Measurements from ENCODE around the gene RPL11.
"Not testable (repeated sequence)": the region's sequence is repeated elsewhere in the genome, so short reads cannot be mapped to it uniquely, and the experiment has no call there.

RPL11 gene

DNA sequence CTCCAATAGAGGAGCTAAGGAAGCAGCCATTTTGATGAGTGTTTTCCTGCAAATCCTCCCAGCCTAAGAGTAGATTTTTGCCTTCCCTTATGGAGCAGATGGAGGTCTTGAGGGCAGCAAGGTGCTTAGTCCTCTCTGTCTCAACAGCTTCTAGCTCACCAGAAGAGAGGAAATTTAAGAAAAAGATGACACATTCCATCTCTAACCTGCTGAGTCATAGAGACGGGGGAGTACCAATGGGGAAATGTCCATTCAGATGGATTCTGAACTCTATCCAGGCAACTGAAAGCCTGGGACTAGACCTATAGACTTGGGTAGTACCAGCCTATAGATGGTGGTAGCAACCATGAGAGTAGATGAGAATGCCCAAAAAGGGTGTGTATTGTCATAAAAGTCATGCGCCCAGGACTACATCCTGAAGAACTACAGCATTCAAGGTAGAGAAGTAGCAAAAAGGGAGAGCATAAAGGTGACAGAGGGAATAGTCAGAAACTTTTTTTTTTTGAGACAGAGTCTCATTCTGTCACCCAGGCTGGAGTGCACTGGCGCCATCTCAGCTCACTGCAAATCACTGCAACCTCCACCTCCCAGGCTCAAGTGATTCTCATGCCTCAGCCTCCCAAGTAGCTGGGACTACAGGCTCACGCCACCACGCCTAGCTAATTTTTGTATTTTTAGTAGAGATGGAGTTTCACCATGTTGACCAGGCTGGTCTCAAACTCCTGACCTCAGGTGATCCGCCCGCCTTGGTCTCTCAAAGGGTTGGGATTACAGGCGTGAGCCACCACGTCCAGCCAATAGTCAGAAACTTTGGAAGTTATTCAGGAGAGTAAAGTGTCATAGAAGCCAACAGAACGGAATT is 41.0 kb downstream of the RPL11 start:
- no peak for TF ChIP-seq TSHZ2 (CRISPR knock-in tag; IDR thresholded peaks at IDR 0.05)
- TF ChIP-seq SNAI2 (CRISPR knock-in tag; IDR thresholded peaks at IDR 0.05) = no peak
- TF ChIP-seq TCF4 (CRISPR knock-in tag; IDR thresholded peaks at IDR 0.05; ENCODE audit: borderline replicate concordance) = no peak
- TF ChIP-seq ZFP30 (CRISPR knock-in tag; IDR thresholded peaks at IDR 0.05) = no peak
- TF ChIP-seq RARB (CRISPR knock-in tag; IDR thresholded peaks at IDR 0.05) = no peak
- no peak for TF ChIP-seq GLIS3 (CRISPR knock-in tag; IDR thresholded peaks at IDR 0.05)
- TF ChIP-seq ZFP3 (CRISPR knock-in tag; IDR thresholded peaks at IDR 0.05) = no peak
- no peak for TF ChIP-seq ZNF565 (CRISPR knock-in tag; conservative IDR thresholded peaks at IDR 0.05; ENCODE audit: low read depth)
- no peak for TF ChIP-seq OSR1 (CRISPR knock-in tag; IDR thresholded peaks at IDR 0.05)
- TF ChIP-seq, protein P1, sequence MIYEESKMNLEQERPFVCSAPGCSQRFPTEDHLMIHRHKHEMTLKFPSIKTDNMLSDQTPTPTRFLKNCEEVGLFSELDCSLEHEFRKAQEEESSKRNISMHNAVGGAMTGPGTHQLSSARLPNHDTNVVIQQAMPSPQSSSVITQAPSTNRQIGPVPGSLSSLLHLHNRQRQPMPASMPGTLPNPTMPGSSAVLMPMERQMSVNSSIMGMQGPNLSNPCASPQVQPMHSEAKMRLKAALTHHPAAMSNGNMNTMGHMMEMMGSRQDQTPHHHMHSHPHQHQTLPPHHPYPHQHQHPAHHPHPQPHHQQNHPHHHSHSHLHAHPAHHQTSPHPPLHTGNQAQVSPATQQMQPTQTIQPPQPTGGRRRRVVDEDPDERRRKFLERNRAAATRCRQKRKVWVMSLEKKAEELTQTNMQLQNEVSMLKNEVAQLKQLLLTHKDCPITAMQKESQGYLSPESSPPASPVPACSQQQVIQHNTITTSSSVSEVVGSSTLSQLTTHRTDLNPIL (CRISPR knock-in tag; IDR thresholded peaks at IDR 0.05; ENCODE audit: low read depth) = no peak
- ATAC-seq = peak; percentile 31; the same call in 2 of the 3 replicates

- not testable (repeated sequence) for ATAC-seq
These were observed 41.7 kb downstream of the RPL11 start for GRCh38 chr1:23733281-23733680.

DNA sequence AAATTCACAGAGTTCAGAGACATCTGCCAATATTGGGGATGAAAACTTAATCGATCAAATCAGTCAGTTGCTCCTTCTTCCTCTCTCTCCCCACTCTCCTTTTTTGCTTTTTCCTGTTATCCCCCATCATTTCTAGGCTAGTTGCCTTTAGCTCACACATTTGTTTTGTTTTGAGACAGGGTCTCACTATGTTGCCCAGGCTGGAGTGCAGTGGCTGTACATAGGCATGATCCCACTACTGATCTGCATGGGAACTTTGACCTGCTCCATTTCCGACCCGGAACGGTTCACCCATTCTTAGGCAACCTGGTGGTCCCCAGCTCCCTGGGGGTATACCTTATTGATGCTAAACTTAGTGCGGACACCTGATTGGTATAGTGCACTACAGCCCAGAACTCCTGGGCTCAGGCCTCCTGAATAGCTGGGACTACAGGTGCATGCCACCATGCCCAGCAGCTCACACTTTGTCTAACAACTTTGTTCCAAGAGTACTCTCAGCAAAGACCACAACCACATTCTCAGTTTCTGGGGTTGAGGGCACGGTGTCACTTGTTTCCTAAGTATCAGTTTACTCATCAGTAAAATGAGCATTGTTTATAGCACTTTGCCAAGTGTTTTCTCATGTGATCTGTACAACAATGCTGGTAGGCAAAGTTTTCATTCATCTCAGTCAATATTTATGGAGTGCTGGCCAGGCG is 45.0 kb downstream of the RPL11 start:
- ATAC-seq = no peak
- TF ChIP-seq BACH2 (CRISPR knock-in tag; IDR thresholded peaks at IDR 0.05; ENCODE audit: borderline replicate concordance) (no peak), ZNF565 (CRISPR knock-in tag; conservative IDR thresholded peaks at IDR 0.05; ENCODE audit: low read depth) (no peak)

GRCh38 chr1:23741609-23742008 is 50.0 kb downstream of the RPL11 start:
- ATAC-seq = no peak
- TF ChIP-seq ZNF70 (CRISPR knock-in tag; IDR thresholded peaks at IDR 0.05) (no peak), RARB (CRISPR knock-in tag; IDR thresholded peaks at IDR 0.05) (no peak), GLIS3 (CRISPR knock-in tag; IDR thresholded peaks at IDR 0.05) (no peak), PPARA (CRISPR knock-in tag; IDR thresholded peaks at IDR 0.05; ENCODE audit: borderline replicate concordance) (no peak), ZFP3 (CRISPR knock-in tag; IDR thresholded peaks at IDR 0.05) (no peak), OSR1 (CRISPR knock-in tag; IDR thresholded peaks at IDR 0.05) (no peak), POU6F1 (CRISPR knock-in tag; IDR thresholded peaks at IDR 0.05; ENCODE audit: borderline replicate concordance, low read depth) (no peak), SNAI2 (CRISPR knock-in tag; IDR thresholded peaks at IDR 0.05) (no peak), CSRNP3 (CRISPR knock-in tag; IDR thresholded peaks at IDR 0.05) (no peak), ZNF565 (CRISPR knock-in tag; conservative IDR thresholded peaks at IDR 0.05; ENCODE audit: low read depth) (no peak), TCF4 (CRISPR knock-in tag; IDR thresholded peaks at IDR 0.05; ENCODE audit: borderline replicate concordance) (no peak), TOX (CRISPR knock-in tag; IDR thresholded peaks at IDR 0.05; ENCODE audit: borderline replicate concordance) (no peak), CSDC2 (CRISPR knock-in tag; IDR thresholded peaks at IDR 0.05) (no peak), TSHZ2 (CRISPR knock-in tag; IDR thresholded peaks at IDR 0.05) (no peak), ZC3H10 (CRISPR knock-in tag; IDR thresholded peaks at IDR 0.05) (no peak), ZFP30 (CRISPR knock-in tag; IDR thresholded peaks at IDR 0.05) (no peak), BACH2 (CRISPR knock-in tag; IDR thresholded peaks at IDR 0.05; ENCODE audit: borderline replicate concordance) (no peak), ZNF8 (CRISPR knock-in tag; IDR thresholded peaks at IDR 0.05) (no peak)
- TF ChIP-seq, protein P1 (CRISPR knock-in tag; IDR thresholded peaks at IDR 0.05; ENCODE audit: low read depth) = no peak
